Astrocyte (in vitro differentiated cells and primary cell): ENCODE results near the gene CDCP1. TPM values are rescaled to one million over a fixed set of nuclear protein-coding genes. Genes with fewer than 3 reads are reported as not detected.

Experiments used
- DNase-seq: peaks from one replicate; pipeline ENCODE4 v3.0.0-alpha.2; 2010; ENCODE audit warnings: low read depth
- FAIRE-seq: peaks from 2 replicates; lab custom pipeline; 2011; peaks lifted over from hg19 to GRCh38; lab: Jason Lieb, UNC
- H2AFZ ChIP-seq: 2 replicates; pipeline ENCODE4 v1.6.0; 2012; ENCODE audit warnings: low read depth, low read length, inconsistent platforms
- H3K27ac ChIP-seq: 2 replicates; pipeline ENCODE4 v1.5.1; 2011; ENCODE audit warnings: low read depth, low read length, inconsistent platforms
- H3K27me3 ChIP-seq: 2 replicates; pipeline ENCODE4 v1.6.0; 2011; ENCODE audit warnings: low read length, inconsistent platforms; ENCODE audit not compliant: insufficient read depth
- H3K36me3 ChIP-seq: 2 replicates; pipeline ENCODE4 v1.5.1; 2011; ENCODE audit warnings: low read length, inconsistent platforms; ENCODE audit not compliant: insufficient read depth
- H3K4me1 ChIP-seq: 2 replicates; pipeline ENCODE4 v1.5.1; 2011; ENCODE audit warnings: low read length, inconsistent platforms; ENCODE audit not compliant: insufficient read depth
- H3K4me2 ChIP-seq: 2 replicates; pipeline ENCODE4 v1.6.0; 2012; ENCODE audit warnings: low read length, inconsistent platforms
- H3K4me3 ChIP-seq: 2 replicates; pipeline ENCODE4 v1.5.1; 2011; ENCODE audit warnings: low read depth, mild to moderate bottlenecking, low read length, inconsistent platforms; ENCODE audit not compliant: insufficient read depth
- H3K79me2 ChIP-seq: 2 replicates; pipeline ENCODE4 v1.6.0; 2012; ENCODE audit warnings: mild to moderate bottlenecking, low read length, inconsistent platforms; ENCODE audit not compliant: insufficient read depth
- H3K9ac ChIP-seq: 2 replicates; pipeline ENCODE4 v1.6.0; 2012; ENCODE audit warnings: mild to moderate bottlenecking, low read length, inconsistent platforms
- H3K9me3 ChIP-seq: 2 replicates; pipeline ENCODE4 v1.5.1; 2012; ENCODE audit warnings: low read depth, mild to moderate bottlenecking, low read length, inconsistent platforms; ENCODE audit not compliant: insufficient read depth
- H4K20me1 ChIP-seq: 2 replicates; pipeline ENCODE4 v1.6.0; 2012; ENCODE audit warnings: low read length, inconsistent platforms; ENCODE audit not compliant: insufficient read depth
- H3K27ac Mint-ChIP-seq: one replicate; pipeline ENCODE4 v1.8.0; 2021; ENCODE audit warnings: mild to moderate bottlenecking, mixed read lengths; ENCODE audit not compliant: unreplicated experiment
- H3K27me3 Mint-ChIP-seq: one replicate; pipeline ENCODE4 v1.8.0; 2021; ENCODE audit warnings: low read depth, mixed read lengths; ENCODE audit not compliant: unreplicated experiment
- H3K36me3 Mint-ChIP-seq: one replicate; pipeline ENCODE4 v1.8.0; 2021; ENCODE audit warnings: low read depth, mixed read lengths; ENCODE audit not compliant: unreplicated experiment
- H3K4me1 Mint-ChIP-seq: one replicate; pipeline ENCODE4 v1.8.0; 2021; ENCODE audit warnings: low read depth, mixed read lengths; ENCODE audit not compliant: unreplicated experiment
- H3K4me3 Mint-ChIP-seq: one replicate; pipeline ENCODE4 v1.8.0; 2021; ENCODE audit warnings: mild to moderate bottlenecking, moderate library complexity, mixed read lengths; ENCODE audit not compliant: unreplicated experiment
- H3K9me3 Mint-ChIP-seq: one replicate; pipeline ENCODE4 v1.8.0; 2021; ENCODE audit warnings: mild to moderate bottlenecking, mixed read lengths; ENCODE audit not compliant: unreplicated experiment
- EZH2 ChIP-seq: IDR thresholded peaks from 2 replicates; pipeline ENCODE4 v1.6.1; 2012; ENCODE audit warnings: mild to moderate bottlenecking, low read length, inconsistent platforms; ENCODE audit not compliant: insufficient read depth
- total RNA-seq: library from RNA; stranded (reverse); gene quantifications from 2 replicates; pipeline ENCODE4 v1.2.1, GENCODE V29; 2021
- TF ChIP-seq, protein P1 (sequence below): IDR thresholded peaks from 2 replicates; pipeline ENCODE4 v1.5.1; 2011; ENCODE audit warnings: low read depth, mild to moderate bottlenecking, inconsistent platforms, low read length, moderate library complexity; ENCODE audit not compliant: insufficient read depth

Gene CDCP1
- total RNA-seq, 1 donor from 2014 or later: 6.8 TPM

DNA sequence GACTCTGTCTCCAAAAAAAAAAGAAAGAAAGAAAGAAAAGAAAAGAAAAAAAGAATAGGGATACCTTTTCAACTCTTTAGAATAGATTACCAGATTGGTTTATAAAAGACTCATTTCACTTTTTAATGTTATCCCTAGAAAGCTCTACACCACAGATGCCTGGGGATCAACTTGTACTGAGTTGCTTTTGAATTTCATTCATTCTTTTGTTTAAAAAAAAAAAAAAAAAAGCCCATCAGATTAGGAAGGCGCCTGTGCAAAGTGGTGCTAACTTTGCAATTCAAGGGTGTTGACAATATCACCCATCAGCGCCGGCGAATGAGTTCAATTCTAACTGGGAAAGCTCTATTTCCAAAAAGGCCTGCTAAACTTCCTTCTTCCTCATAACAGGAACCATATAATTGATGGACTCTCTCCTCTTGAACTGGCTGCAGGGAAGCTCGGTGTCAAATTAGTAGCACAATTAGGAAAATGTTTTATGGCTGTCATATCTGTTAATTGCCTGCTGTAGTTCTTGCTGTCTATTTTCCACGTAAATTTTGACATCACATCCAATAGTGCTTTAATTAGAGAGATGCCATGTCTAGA is 48.8 kb downstream of the CDCP1 start:
- no peak for FAIRE-seq
- Histone ChIP-seq H4K20me1 (no peaks in the 10 kb centered on the region), H3K27me3 (peaks cover 2% of the 10 kb centered on the region), H2AFZ (no peak overlapping the region), H3K27ac (no peak overlapping the region), H3K4me1 (peaks cover 6% of the 10 kb centered on the region), H3K9ac (no peak overlapping the region), H3K9me3 (no peaks in the 10 kb centered on the region), H3K79me2 (no peaks in the 10 kb centered on the region), H3K4me3 (no peak overlapping the region), H3K4me2 (no peak overlapping the region), H3K36me3 (no peaks in the 10 kb centered on the region)
- peak overlapping the region; percentile 22 for H3K27ac Mint-ChIP-seq
- H3K9me3 Mint-ChIP-seq: no peaks in the 10 kb centered on the region
- TF ChIP-seq, protein P1, sequence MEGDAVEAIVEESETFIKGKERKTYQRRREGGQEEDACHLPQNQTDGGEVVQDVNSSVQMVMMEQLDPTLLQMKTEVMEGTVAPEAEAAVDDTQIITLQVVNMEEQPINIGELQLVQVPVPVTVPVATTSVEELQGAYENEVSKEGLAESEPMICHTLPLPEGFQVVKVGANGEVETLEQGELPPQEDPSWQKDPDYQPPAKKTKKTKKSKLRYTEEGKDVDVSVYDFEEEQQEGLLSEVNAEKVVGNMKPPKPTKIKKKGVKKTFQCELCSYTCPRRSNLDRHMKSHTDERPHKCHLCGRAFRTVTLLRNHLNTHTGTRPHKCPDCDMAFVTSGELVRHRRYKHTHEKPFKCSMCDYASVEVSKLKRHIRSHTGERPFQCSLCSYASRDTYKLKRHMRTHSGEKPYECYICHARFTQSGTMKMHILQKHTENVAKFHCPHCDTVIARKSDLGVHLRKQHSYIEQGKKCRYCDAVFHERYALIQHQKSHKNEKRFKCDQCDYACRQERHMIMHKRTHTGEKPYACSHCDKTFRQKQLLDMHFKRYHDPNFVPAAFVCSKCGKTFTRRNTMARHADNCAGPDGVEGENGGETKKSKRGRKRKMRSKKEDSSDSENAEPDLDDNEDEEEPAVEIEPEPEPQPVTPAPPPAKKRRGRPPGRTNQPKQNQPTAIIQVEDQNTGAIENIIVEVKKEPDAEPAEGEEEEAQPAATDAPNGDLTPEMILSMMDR: no peak
- TF ChIP-seq EZH2: no peak
- H3K36me3 Mint-ChIP-seq: peaks cover 2% of the 10 kb centered on the region
- DNase-seq: no peak
- H3K4me1 Mint-ChIP-seq: peaks cover 21% of the 10 kb centered on the region
- H3K27me3 Mint-ChIP-seq: peaks cover 13% of the 10 kb centered on the region
- H3K4me3 Mint-ChIP-seq: no peak overlapping the region

DNA sequence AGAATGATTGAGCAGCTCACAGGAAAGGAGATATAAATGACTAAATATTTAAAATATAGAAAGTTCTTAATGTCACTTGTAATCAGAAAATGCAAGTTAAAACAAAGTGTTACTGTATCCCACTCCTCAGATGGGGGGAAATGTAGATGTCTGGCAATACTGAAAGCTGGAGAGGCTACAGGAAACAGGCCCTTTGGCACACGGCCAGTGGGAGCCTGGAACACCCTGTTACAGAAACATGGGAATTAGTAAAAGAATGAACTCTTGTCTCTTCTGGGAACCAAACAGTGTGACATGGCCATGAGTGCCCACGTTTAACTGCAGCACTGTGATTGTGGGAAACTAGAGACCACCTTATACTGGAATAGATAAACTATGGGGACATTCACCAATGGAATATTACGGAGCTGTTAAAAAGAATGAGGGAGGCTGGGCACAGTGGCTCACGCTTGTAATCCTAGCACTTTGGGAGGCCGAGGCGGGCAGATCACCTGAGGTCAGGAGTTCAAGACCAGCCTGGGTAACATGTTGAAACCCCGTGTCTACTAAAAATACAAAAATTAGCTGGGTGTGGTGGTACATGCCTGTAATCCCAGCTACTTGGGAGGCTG is 50.2 kb downstream of the CDCP1 start:
- DNase-seq (no peak), FAIRE-seq (no peak)
- Histone ChIP-seq H3K9me3 (peaks cover 1% of the 10 kb centered on the region), H3K79me2 (no peaks in the 10 kb centered on the region), H3K27me3 (peaks cover 2% of the 10 kb centered on the region), H3K4me2 (no peak overlapping the region), H3K27ac (no peak overlapping the region), H3K36me3 (no peaks in the 10 kb centered on the region), H2AFZ (no peak overlapping the region), H4K20me1 (no peaks in the 10 kb centered on the region), H3K4me1 (peaks cover 13% of the 10 kb centered on the region), H3K9ac (no peak overlapping the region), H3K4me3 (no peak overlapping the region)
- Mint-ChIP-seq H3K9me3 (no peaks in the 10 kb centered on the region), H3K27ac (peak overlapping the region; percentile 60), H3K4me1 (peaks cover 27% of the 10 kb centered on the region), H3K4me3 (no peak overlapping the region), H3K36me3 (peaks cover 3% of the 10 kb centered on the region), H3K27me3 (peaks cover 13% of the 10 kb centered on the region)
- TF ChIP-seq EZH2: no peak
- TF ChIP-seq, protein P1: no peak

- H3K4me2 ChIP-seq: no peak overlapping the region
- DNase-seq: no peak
- Mint-ChIP-seq H3K27me3 (peaks cover 4% of the 10 kb centered on the region), H3K36me3 (peaks cover 5% of the 10 kb centered on the region), H3K27ac (peak overlapping the region; percentile 95), H3K4me1 (peaks cover 25% of the 10 kb centered on the region), H3K9me3 (no peaks in the 10 kb centered on the region), H3K4me3 (no peak overlapping the region)
- TF ChIP-seq, protein P1: no peak
- TF ChIP-seq EZH2: no peak
- H3K9me3 ChIP-seq: peaks cover 4% of the 10 kb centered on the region
- H3K4me3 ChIP-seq: no peak overlapping the region
- H3K36me3 ChIP-seq: no peaks in the 10 kb centered on the region
- H3K79me2 ChIP-seq: no peaks in the 10 kb centered on the region
- H3K9ac ChIP-seq: peak overlapping the region; percentile 35
- H3K27ac ChIP-seq: no peak overlapping the region
- H2AFZ ChIP-seq: no peak overlapping the region
- peaks cover 13% of the 10 kb centered on the region for H3K4me1 ChIP-seq
- FAIRE-seq: no peak
- H4K20me1 ChIP-seq: no peaks in the 10 kb centered on the region
- no peaks in the 10 kb centered on the region for H3K27me3 ChIP-seq
Observed at GRCh38 chr3:45093176-45093575, 53.0 kb downstream of the CDCP1 start.
